ENCODE measurements around the gene RAD18.
A peak's percentile ranks its signal among the peaks of the same experiment; 100 is the strongest.

Gene RAD18

DNA sequence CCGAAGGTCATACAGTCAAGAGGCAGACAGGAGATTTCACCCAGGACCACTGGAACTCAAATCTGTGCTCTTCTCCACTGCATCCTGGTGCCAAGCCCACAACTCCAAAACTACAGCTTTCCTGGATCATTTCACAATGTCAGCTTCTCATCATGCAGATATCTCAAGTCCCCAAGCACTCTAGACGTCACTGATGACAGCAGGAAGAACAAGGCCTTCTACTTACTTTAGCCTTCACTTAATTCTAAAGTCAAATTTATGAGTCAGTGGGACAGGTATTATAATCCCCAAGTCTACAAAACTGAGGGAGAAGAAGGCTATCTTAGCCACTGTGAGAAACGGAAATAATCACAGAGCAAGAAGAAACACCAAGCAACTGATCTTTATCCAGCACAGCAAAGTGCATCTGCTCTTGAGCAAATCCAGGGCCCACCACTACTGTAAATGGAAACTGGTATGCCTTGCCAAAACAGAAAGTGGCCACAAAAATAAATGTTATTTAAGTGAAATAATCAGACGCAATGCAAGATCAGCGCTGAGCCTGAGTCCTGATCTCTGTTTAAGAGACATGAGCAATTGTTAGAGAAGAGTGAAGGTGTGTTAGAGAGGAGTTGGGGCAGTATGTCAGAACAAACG lies 928 bp downstream of the RAD18 start:
- H3K27ac ChIP-seq (replicated peaks; ENCODE audit: low read length): no peak overlapping the region

DNA sequence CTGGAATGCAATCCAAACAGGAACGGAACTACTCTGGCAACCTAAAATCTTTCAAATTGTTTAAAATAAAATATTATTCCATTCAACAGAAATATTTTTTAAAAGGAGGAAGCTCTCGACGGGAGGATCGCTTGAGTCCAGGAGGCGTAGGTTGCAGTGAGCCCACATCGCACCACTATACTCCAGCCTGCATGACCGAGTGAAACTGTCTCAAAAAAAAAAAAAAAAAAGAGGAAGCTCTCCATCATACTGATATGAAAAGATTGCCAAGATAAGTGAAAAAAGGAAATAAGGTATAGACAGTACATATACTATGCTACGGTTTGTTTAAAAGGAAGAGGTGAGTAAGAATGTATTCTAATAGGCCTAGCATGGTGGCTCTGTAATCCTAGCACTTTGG lies 3.6 kb downstream of the RAD18 start:
- WGBS, 2 donors (ENCODE audit: extremely low coverage in 2 of 2, insufficient read length in 2 of 2, insufficient replicate concordance in 1 of 2): no CpG with 5 or more reads among the region's 8 CpGs

More for the DNA sequence above, 928 bp downstream of the RAD18 start:
- H3K4me3 ChIP-seq (ENCODE audit: low read length in 2 of 2): peak overlapping the region; percentile 82 to 96
- no peak overlapping the region for H3K9ac ChIP-seq (ENCODE audit: low read depth, low read length, poor library complexity)
- H3K4ac ChIP-seq (ENCODE audit: low read length): no peak overlapping the region
- no peak overlapping the region for H2AFZ ChIP-seq (ENCODE audit: low read length)
- no peak overlapping the region for H2BK12ac ChIP-seq (ENCODE audit: low read length)
- H2BK15ac ChIP-seq (ENCODE audit: low read length): no peak overlapping the region
- H3K4me1 ChIP-seq (ENCODE audit: control insufficient read depth in 2 of 2, insufficient read depth in 1 of 2, low read depth in 1 of 2, low read length in 2 of 2): peaks cover 4 to 18% of the 10 kb centered on the region in 2 donors
- peaks cover 3% of the 10 kb centered on the region for H3K79me1 ChIP-seq (ENCODE audit: low read depth, low read length)
- no peak overlapping the region for H2BK5ac ChIP-seq (ENCODE audit: low read length)
- no peak overlapping the region for H3K18ac ChIP-seq (ENCODE audit: low read length)
- no peak overlapping the region for H3K23ac ChIP-seq (ENCODE audit: low read depth, low read length, poor library complexity)
- no peak for DNase-seq (ENCODE audit: low spot score)
- peak overlapping the region; percentile 63 for H3K4me2 ChIP-seq (ENCODE audit: insufficient read depth, low read length, poor library complexity, severe bottlenecking)
- H4K91ac ChIP-seq (ENCODE audit: low read depth, low read length, poor library complexity): no peak overlapping the region
- no CpG with 5 or more reads among the region's 6 CpGs for WGBS, 2 donors (ENCODE audit: extremely low coverage in 2 of 2, insufficient read length in 2 of 2, insufficient replicate concordance in 1 of 2)
- no peaks in the 10 kb centered on the region for H3K9me3 ChIP-seq (replicated peaks in 1 of 2; ENCODE audit: control insufficient read depth in 2 of 2, insufficient read depth in 1 of 2, low read depth in 1 of 2, low read length in 2 of 2)
- no peak overlapping the region for H2BK120ac ChIP-seq (ENCODE audit: low read depth, low read length)
- H4K8ac ChIP-seq (ENCODE audit: low read depth, low read length): no peak overlapping the region
- H3K14ac ChIP-seq (ENCODE audit: low read length): no peak overlapping the region
- no peaks in the 10 kb centered on the region for H3K27me3 ChIP-seq (ENCODE audit: control insufficient read depth in 3 of 3, insufficient read depth in 3 of 3, low read depth in 1 of 3, low read length in 3 of 3)
- no peak overlapping the region for H2AK5ac ChIP-seq (ENCODE audit: low read depth, low read length)
- H3K36me3 ChIP-seq (replicated peaks in 1 of 2; ENCODE audit: control insufficient read depth in 2 of 2, insufficient read depth in 2 of 2, low read length in 2 of 2): peaks cover 0 to 41% of the 10 kb centered on the region in 2 donors

DNA sequence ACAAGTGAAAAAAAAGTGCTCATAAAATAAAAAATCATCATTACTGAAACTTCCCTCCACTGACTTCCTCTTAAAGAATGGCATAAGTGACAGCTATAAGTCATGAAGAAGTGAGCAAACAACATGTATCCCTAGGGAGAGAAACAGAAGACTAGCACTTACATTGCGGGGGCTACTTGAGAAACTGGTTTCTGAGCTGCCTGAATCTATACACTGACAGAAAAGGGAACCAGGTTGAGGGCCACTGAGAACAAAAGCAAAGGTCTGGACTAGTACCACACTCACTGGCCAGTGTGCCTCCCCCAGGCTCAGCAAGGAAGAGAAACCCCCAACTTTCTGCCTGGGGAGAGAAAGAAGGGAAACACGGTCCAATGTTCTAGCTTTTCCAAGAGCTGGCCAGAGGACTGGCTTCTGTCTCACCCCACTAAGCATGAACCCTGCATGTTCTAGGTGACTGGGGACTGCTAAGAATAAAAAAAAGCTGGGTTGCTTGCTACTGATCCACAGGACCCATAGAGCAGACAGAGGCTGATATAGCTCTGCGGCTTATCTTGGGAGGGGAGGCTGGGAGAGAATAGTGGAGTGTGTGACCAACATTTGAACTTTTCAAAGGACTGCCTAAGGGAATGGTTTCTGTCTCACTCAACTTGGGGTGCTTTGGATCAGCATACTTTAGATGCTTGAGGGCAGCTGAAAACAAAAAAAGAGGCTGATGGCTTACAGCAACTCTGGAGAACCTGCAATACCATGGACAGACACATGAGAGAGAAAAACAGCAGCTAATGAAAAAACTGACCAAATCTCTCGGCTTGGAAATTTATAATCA lies 8.1 kb downstream of the RAD18 start:
- H3K27me3 ChIP-seq (ENCODE audit: control insufficient read depth in 3 of 3, insufficient read depth in 3 of 3, low read depth in 1 of 3, low read length in 3 of 3): no peaks in the 10 kb centered on the region
- no peak overlapping the region for H2BK15ac ChIP-seq (ENCODE audit: low read length)
- H2BK120ac ChIP-seq (ENCODE audit: low read depth, low read length): no peak overlapping the region
- no peak overlapping the region for H3K18ac ChIP-seq (ENCODE audit: low read length)
- H4K91ac ChIP-seq (ENCODE audit: low read depth, low read length, poor library complexity): no peak overlapping the region
- H3K79me1 ChIP-seq (ENCODE audit: low read depth, low read length): no peaks in the 10 kb centered on the region
- H3K4me1 ChIP-seq (ENCODE audit: control insufficient read depth in 2 of 2, insufficient read depth in 1 of 2, low read depth in 1 of 2, low read length in 2 of 2): peaks cover 5 to 14% of the 10 kb centered on the region in 2 donors
- no peak overlapping the region for H2BK5ac ChIP-seq (ENCODE audit: low read length)
- H2AK5ac ChIP-seq (ENCODE audit: low read depth, low read length): no peak overlapping the region
- no peak overlapping the region for H3K27ac ChIP-seq (replicated peaks; ENCODE audit: low read length)
- H4K8ac ChIP-seq (ENCODE audit: low read depth, low read length): no peak overlapping the region
- H3K14ac ChIP-seq (ENCODE audit: low read length): no peak overlapping the region
- DNase-seq (ENCODE audit: low spot score): no peak
- no peak overlapping the region for H3K4ac ChIP-seq (ENCODE audit: low read length)
- no peak overlapping the region for H3K4me3 ChIP-seq (ENCODE audit: low read length in 2 of 2)
- no peak overlapping the region for H3K4me2 ChIP-seq (ENCODE audit: insufficient read depth, low read length, poor library complexity, severe bottlenecking)
- no peaks in the 10 kb centered on the region for H3K9me3 ChIP-seq (replicated peaks in 1 of 2; ENCODE audit: control insufficient read depth in 2 of 2, insufficient read depth in 1 of 2, low read depth in 1 of 2, low read length in 2 of 2)
- H2AFZ ChIP-seq (ENCODE audit: low read length): no peak overlapping the region
- H3K36me3 ChIP-seq (replicated peaks in 1 of 2; ENCODE audit: control insufficient read depth in 2 of 2, insufficient read depth in 2 of 2, low read length in 2 of 2): peaks cover 0 to 52% of the 10 kb centered on the region in 2 donors
- H2BK12ac ChIP-seq (ENCODE audit: low read length): no peak overlapping the region
- no CpG with 5 or more reads among the region's 4 CpGs for WGBS, 2 donors (ENCODE audit: extremely low coverage in 2 of 2, insufficient read length in 2 of 2, insufficient replicate concordance in 1 of 2)
- H3K9ac ChIP-seq (ENCODE audit: low read depth, low read length, poor library complexity): no peak overlapping the region
- no peak overlapping the region for H3K23ac ChIP-seq (ENCODE audit: low read depth, low read length, poor library complexity)

More for the DNA sequence above, 3.6 kb downstream of the RAD18 start:
- Histone ChIP-seq H3K27ac (replicated peaks; ENCODE audit: low read length) (no peak overlapping the region), H3K27me3 (ENCODE audit: control insufficient read depth in 3 of 3, insufficient read depth in 3 of 3, low read depth in 1 of 3, low read length in 3 of 3) (no peaks in the 10 kb centered on the region), H3K4ac (ENCODE audit: low read length) (no peak overlapping the region), H2BK12ac (ENCODE audit: low read length) (no peak overlapping the region), H2BK15ac (ENCODE audit: low read length) (no peak overlapping the region), H2AK5ac (ENCODE audit: low read depth, low read length) (no peak overlapping the region), H3K4me2 (ENCODE audit: insufficient read depth, low read length, poor library complexity, severe bottlenecking) (no peak overlapping the region), H2BK120ac (ENCODE audit: low read depth, low read length) (no peak overlapping the region), H3K18ac (ENCODE audit: low read length) (no peak overlapping the region), H3K9me3 (replicated peaks in 1 of 2; ENCODE audit: control insufficient read depth in 2 of 2, insufficient read depth in 1 of 2, low read depth in 1 of 2, low read length in 2 of 2) (no peaks in the 10 kb centered on the region), H3K14ac (ENCODE audit: low read length) (no peak overlapping the region), H3K9ac (ENCODE audit: low read depth, low read length, poor library complexity) (no peak overlapping the region), H4K91ac (ENCODE audit: low read depth, low read length, poor library complexity) (no peak overlapping the region), H3K23ac (ENCODE audit: low read depth, low read length, poor library complexity) (no peak overlapping the region), H3K79me1 (ENCODE audit: low read depth, low read length) (peaks cover 3% of the 10 kb centered on the region), H4K8ac (ENCODE audit: low read depth, low read length) (no peak overlapping the region), H2BK5ac (ENCODE audit: low read length) (no peak overlapping the region), H3K36me3 (replicated peaks in 1 of 2; ENCODE audit: control insufficient read depth in 2 of 2, insufficient read depth in 2 of 2, low read length in 2 of 2) (peaks cover 0 to 66% of the 10 kb centered on the region in 2 donors), H2AFZ (ENCODE audit: low read length) (no peak overlapping the region), H3K4me1 (ENCODE audit: control insufficient read depth in 2 of 2, insufficient read depth in 1 of 2, low read depth in 1 of 2, low read length in 2 of 2) (peaks cover 7 to 18% of the 10 kb centered on the region in 2 donors), H3K4me3 (ENCODE audit: low read length in 2 of 2) (no peak overlapping the region)
- DNase-seq (ENCODE audit: low spot score): no peak

DNA sequence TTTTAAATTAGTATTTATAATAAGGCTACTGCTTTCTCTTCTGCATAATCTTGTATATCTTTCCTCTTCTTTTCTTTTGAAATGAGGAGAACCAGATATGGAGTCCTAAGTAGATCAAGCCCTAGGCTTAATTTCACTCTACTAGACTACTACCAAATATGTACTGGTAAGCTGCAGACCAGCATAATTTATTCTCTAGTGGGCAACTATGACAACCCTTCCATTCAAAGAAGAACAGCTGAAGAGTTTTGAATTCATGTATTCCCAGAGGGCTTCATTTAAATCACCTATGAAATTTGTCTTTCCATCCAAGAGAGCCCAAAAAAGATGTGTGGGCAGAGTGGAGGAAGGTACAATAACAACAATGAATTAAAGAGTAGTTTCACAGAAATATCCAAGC lies 10.0 kb downstream of the RAD18 start:
- Histone ChIP-seq H3K4ac (ENCODE audit: low read length) (no peak overlapping the region), H4K91ac (ENCODE audit: low read depth, low read length, poor library complexity) (no peak overlapping the region), H2BK15ac (ENCODE audit: low read length) (no peak overlapping the region), H3K79me1 (ENCODE audit: low read depth, low read length) (no peaks in the 10 kb centered on the region), H2BK120ac (ENCODE audit: low read depth, low read length) (no peak overlapping the region), H2BK5ac (ENCODE audit: low read length) (no peak overlapping the region), H3K9ac (ENCODE audit: low read depth, low read length, poor library complexity) (no peak overlapping the region), H3K36me3 (replicated peaks in 1 of 2; ENCODE audit: control insufficient read depth in 2 of 2, insufficient read depth in 2 of 2, low read length in 2 of 2) (peaks cover 0 to 38% of the 10 kb centered on the region in 2 donors), H3K27ac (replicated peaks; ENCODE audit: low read length) (no peak overlapping the region), H4K8ac (ENCODE audit: low read depth, low read length) (no peak overlapping the region), H2BK12ac (ENCODE audit: low read length) (no peak overlapping the region), H3K4me2 (ENCODE audit: insufficient read depth, low read length, poor library complexity, severe bottlenecking) (no peak overlapping the region), H3K14ac (ENCODE audit: low read length) (no peak overlapping the region), H2AK5ac (ENCODE audit: low read depth, low read length) (no peak overlapping the region), H3K9me3 (replicated peaks in 1 of 2; ENCODE audit: control insufficient read depth in 2 of 2, insufficient read depth in 1 of 2, low read depth in 1 of 2, low read length in 2 of 2) (no peaks in the 10 kb centered on the region), H3K4me1 (ENCODE audit: control insufficient read depth in 2 of 2, insufficient read depth in 1 of 2, low read depth in 1 of 2, low read length in 2 of 2) (peaks cover 5 to 23% of the 10 kb centered on the region in 2 donors), H3K4me3 (ENCODE audit: low read length in 2 of 2) (no peak overlapping the region), H3K23ac (ENCODE audit: low read depth, low read length, poor library complexity) (no peak overlapping the region), H3K18ac (ENCODE audit: low read length) (no peak overlapping the region), H3K27me3 (ENCODE audit: control insufficient read depth in 3 of 3, insufficient read depth in 3 of 3, low read depth in 1 of 3, low read length in 3 of 3) (no peaks in the 10 kb centered on the region), H2AFZ (ENCODE audit: low read length) (no peak overlapping the region)
- no peak for DNase-seq (ENCODE audit: low spot score)

All from neuronal stem cell (in vitro differentiated cells).